SU-DHL-6 (cell line): ENCODE measurements around the gene DOCK10.

Source experiments
- H2AFZ ChIP-seq: fragments of 200-600 bp; sonication (generic); 2 replicates; pipeline ENCODE4 v1.6.1; 2014; ENCODE audit warnings: low read depth, mild to moderate bottlenecking, moderate library complexity, mixed read lengths, antibody characterized with exemption, low read length; ENCODE audit not compliant: severe bottlenecking
- H3F3A ChIP-seq: fragments of 200-600 bp; shearing (Covaris generic); 2 replicates; pipeline ENCODE4 v1.6.0; 2016; ENCODE audit warnings: antibody characterized with exemption, mild to moderate bottlenecking; ENCODE audit not compliant: insufficient read depth
- H3K27ac ChIP-seq: fragments of 200-600 bp; sonication (generic); 2 replicates; pipeline ENCODE4 v1.5.1; 2016; ENCODE audit warnings: low read depth, mild to moderate bottlenecking, low read length, moderate library complexity, mixed read lengths
- H3K27me3 ChIP-seq: fragments of 200-600 bp; sonication (generic), shearing (Covaris generic); 2 replicates; pipeline ENCODE4 v1.6.0; 2014; ENCODE audit warnings: mild to moderate bottlenecking, low read length
- H3K36me3 ChIP-seq: fragments of 200-600 bp; sonication (generic); 2 replicates; pipeline ENCODE4 v1.6.1; 2014; ENCODE audit warnings: mild to moderate bottlenecking, low read length, mixed read lengths
- H3K4me2 ChIP-seq: fragments of 300-600, 200-600 bp; shearing (Covaris generic), sonication (generic); 2 replicates; pipeline ENCODE4 v1.6.0; 2014; ENCODE audit warnings: low read length, low read depth, mild to moderate bottlenecking; ENCODE audit not compliant: poor library complexity, severe bottlenecking
- H3K4me3 ChIP-seq: fragments of 200-600 bp; sonication (generic); 2 replicates; pipeline ENCODE4 v1.5.1; 2014; ENCODE audit warnings: antibody characterized with exemption, low read length, mild to moderate bottlenecking, mixed read lengths; ENCODE audit not compliant: insufficient read depth, poor library complexity, severe bottlenecking
- H3K79me2 ChIP-seq: fragments of 200-600 bp; sonication (generic); 2 replicates; pipeline ENCODE4 v1.6.1; 2014; ENCODE audit warnings: mild to moderate bottlenecking, low read length, moderate library complexity; ENCODE audit not compliant: insufficient read depth
- H3K9ac ChIP-seq: fragments of 200-600 bp; sonication (generic); 2 replicates; pipeline ENCODE4 v1.7.0; 2014; ENCODE audit warnings: mild to moderate bottlenecking, low read length
- H3K9me2 ChIP-seq: fragments of 200-600 bp; sonication (generic); replicated peaks from 2 replicates; pipeline ENCODE4 v1.6.1; 2014; ENCODE audit warnings: low read length; ENCODE audit not compliant: insufficient read depth
- H3K9me3 ChIP-seq: fragments of 200-600 bp; sonication (generic); 2 replicates; pipeline ENCODE4 v1.6.1; 2014; ENCODE audit warnings: low read length, mixed read lengths; ENCODE audit not compliant: insufficient read depth
- H4K20me1 ChIP-seq: fragments of 200-600 bp; sonication (generic); 2 replicates; pipeline ENCODE4 v1.6.1; 2014; ENCODE audit warnings: low read depth, mild to moderate bottlenecking, antibody characterized with exemption, low read length, moderate library complexity, mixed read lengths
- CTCF ChIP-seq: fragments of 200-600 bp; sonication (generic); IDR thresholded peaks from one replicate; pipeline ENCODE4 v1.5.1; 2017; ENCODE audit warnings: antibody characterized with exemption, mild to moderate bottlenecking, low read length, moderate library complexity; ENCODE audit not compliant: insufficient read depth, poor library complexity, severe bottlenecking
- EZH2phosphoT487 ChIP-seq: fragments of 200-600 bp; sonication (generic), shearing (Covaris generic); conservative IDR thresholded peaks from 2 replicates; pipeline ENCODE4 v1.6.1; 2018; ENCODE audit warnings: mild to moderate bottlenecking, antibody characterized with exemption, low read length, moderate library complexity, mixed read lengths

DOCK10 gene

GRCh38 chr2:224929512-224929911 lies 112.8 kb downstream of the DOCK10 start:
- no peaks in the 10 kb centered on the region for H3F3A ChIP-seq
- no peak overlapping the region for H3K9ac ChIP-seq
- H3K36me3 ChIP-seq = no peaks in the 10 kb centered on the region
- H3K79me2 ChIP-seq = no peaks in the 10 kb centered on the region
- TF ChIP-seq EZH2phosphoT487 (no peak), CTCF (no peak)
- H3K4me2 ChIP-seq = no peak overlapping the region
- no peak overlapping the region for H3K4me3 ChIP-seq
- no peaks in the 10 kb centered on the region for H3K9me3 ChIP-seq
- H2AFZ ChIP-seq = no peak overlapping the region
- H3K9me2 ChIP-seq = no peaks in the 10 kb centered on the region
- no peaks in the 10 kb centered on the region for H4K20me1 ChIP-seq
- H3K27ac ChIP-seq = no peak overlapping the region
- H3K27me3 ChIP-seq = no peaks in the 10 kb centered on the region

GRCh38 chr2:224927646-224928173 lies 114.6 kb downstream of the DOCK10 start:
- H3K79me2 ChIP-seq = no peaks in the 10 kb centered on the region
- H3K9me3 ChIP-seq = no peaks in the 10 kb centered on the region
- H3K9ac ChIP-seq = no peak overlapping the region
- H3K9me2 ChIP-seq = no peaks in the 10 kb centered on the region
- no peak for TF ChIP-seq CTCF
- no peak for TF ChIP-seq EZH2phosphoT487
- H3K4me3 ChIP-seq = no peak overlapping the region
- no peak overlapping the region for H2AFZ ChIP-seq
- H3K4me2 ChIP-seq = no peak overlapping the region
- no peaks in the 10 kb centered on the region for H3F3A ChIP-seq
- no peaks in the 10 kb centered on the region for H3K27me3 ChIP-seq
- no peaks in the 10 kb centered on the region for H4K20me1 ChIP-seq
- H3K36me3 ChIP-seq = no peaks in the 10 kb centered on the region
- no peak overlapping the region for H3K27ac ChIP-seq

GRCh38 chr2:224927011-224927410 lies 115.3 kb downstream of the DOCK10 start:
- H3K4me2 ChIP-seq = no peak overlapping the region
- no peak overlapping the region for H2AFZ ChIP-seq
- no peak for TF ChIP-seq CTCF
- no peak for TF ChIP-seq EZH2phosphoT487

More at GRCh38 chr2:224927011-224927410, 115.3 kb downstream of the DOCK10 start:
- Histone ChIP-seq H3F3A (no peaks in the 10 kb centered on the region), H3K4me3 (no peak overlapping the region), H3K9ac (no peak overlapping the region), H3K27me3 (no peaks in the 10 kb centered on the region), H3K79me2 (no peaks in the 10 kb centered on the region), H3K36me3 (no peaks in the 10 kb centered on the region), H4K20me1 (no peaks in the 10 kb centered on the region), H3K27ac (no peak overlapping the region), H3K9me2 (no peaks in the 10 kb centered on the region), H3K9me3 (no peaks in the 10 kb centered on the region)
